HG02588 (cell line): Measurements from ENCODE around the gene CUL7.
"Not testable (repeated sequence)": the region's sequence is repeated elsewhere in the genome, so short reads cannot be mapped to it uniquely, and the experiment has no call there.

Source experiments
- ATAC-seq: cut with Tn5 transposase; IDR thresholded peaks from one replicate; pipeline ENCODE4 v1.9.1; 2021; ENCODE audit warnings: mild to moderate bottlenecking, moderate library complexity; ENCODE audit not compliant: unreplicated experiment

The CUL7 gene

DNA sequence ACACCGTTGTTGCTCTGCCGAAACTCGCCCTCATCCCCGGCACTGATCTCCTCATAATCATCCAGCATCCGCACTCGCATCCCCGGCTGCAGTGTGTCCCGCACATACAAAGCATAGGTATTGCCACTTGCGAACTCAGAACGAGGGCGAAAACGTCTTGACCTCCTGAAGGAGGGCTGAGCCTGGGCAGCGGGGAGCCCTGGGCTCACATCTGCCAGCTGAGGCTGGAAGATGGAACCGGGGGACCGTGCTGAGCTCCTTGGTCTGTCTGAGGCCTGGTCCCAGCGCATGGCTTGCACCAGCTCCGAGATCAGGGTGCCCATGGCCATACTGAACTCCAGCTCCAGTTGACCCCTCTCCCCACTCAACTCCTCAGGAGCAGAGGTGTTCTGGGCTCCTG lies 2.7 kb downstream of the CUL7 start:
- no peak for ATAC-seq

DNA sequence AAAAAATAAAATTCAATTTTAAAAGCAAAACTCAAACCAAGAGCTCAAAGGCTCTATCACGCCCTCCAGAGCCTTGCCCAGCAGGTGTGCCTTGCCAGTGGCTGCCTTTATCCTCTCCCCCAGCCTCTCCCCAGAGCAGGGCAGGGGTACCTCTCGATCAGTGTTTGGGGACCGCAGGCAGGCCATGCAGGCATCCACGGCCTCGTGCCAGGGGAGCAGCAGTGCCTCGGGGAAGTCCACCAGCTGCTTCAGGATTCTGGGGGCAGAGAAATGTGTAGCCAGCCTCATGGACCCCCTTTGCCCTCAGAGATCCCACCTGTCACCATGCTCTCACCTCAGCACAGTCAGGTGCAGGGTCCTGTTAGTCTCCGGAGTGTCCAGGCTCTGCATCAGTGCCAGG lies 5.7 kb downstream of the CUL7 start:
- ATAC-seq = no peak

DNA sequence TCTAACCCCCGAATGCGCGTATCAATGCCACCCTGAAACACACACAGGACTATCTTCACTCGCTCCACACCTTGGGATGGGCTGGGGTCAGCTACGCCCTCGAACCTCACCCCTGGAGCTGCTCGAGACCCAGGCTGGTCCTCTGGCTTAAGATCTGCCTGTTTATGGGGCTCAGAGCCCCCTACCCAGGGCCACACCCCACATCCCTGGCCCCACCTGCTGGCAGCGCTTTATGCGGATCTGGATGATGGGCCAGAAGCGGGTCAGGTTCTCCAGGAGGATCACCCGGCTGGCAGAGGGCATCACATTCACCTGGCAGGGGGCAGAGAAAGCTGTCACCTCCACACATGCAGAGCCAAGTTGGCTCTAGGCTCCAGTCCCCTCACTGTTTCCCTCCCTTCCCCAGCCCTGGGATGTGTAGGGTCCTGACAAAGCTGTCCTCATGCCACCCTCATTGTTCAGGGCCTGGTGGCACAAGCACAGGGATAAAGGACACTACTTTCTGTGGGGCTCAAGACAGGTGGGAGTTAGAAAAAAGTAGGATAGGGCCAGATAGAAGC lies 8.2 kb downstream of the CUL7 start:
- ATAC-seq = no peak

DNA sequence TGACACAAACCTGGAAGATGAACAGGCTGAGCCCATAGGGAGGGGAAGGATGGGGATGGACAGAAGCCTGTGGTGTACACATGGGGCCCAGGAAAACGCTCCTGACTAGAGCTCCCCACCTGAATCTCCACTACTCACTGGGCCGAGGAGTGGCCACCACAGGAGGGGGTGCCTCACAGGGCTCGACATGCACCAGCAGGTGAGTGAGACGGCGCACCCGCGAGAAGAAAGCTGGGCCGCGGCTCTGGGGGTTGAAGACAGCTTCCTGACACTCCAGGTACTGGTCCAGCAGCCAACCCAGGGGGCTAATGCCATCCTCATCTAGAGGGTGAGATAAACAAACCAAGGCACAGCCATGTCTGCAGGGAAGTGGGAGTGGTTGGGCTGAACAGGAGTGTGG lies 10.3 kb downstream of the CUL7 start:
- ATAC-seq = no peak

DNA sequence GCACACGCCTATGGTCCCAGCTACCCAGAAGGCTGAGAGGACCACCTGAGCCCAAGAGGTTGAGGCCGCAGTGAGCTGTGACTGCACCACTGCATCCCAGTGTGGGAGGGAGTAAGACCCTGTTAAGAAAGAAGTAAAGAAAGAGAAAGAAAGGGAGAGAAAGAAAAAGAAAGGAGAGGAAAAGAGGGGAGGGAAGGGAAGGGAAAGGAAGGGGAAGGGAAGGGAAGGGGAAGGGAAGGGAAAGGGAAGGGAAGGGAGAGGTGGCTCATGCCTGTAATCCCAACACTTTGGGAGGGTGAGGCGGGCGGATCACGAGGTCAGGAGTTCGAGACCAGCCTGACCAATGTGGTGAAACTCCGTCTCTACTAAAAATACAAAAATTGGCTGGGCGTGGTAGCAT lies 12.2 kb downstream of the CUL7 start:
- ATAC-seq = not testable (repeated sequence)

DNA sequence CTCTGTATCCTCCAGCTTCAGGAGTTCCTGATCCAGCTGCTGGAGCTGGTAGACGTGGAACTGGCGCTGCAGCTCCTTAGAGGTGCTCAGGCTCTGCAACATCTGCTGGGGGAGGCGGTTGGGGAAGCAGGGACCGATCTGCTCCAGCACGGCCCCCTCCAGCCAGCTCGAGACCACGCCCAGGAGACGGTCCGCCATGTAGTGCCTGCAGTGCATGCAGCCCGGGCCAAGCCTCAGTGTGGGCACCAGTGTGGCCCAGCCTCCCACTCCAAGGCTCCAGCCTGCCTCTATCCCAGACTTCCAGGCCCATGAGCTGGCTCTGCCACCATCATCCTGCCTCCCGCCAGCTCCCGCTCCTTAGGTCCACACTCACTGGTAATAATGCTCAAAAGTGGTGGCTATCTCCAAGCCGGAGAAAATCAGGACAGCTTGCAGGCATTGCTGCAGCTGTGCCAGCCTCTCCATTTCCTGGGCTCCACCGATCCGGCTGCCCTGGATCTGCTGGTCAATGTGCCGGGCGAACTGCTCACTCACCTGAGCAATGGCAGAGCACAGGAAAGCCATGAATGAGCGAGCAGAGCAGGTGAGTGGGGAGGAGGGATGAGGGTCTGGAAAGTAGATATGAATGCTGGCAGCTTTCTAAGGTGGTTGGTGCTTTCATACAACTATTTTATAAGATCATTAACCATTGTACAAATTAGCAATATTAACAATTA lies 13.0 kb downstream of the CUL7 start:
- no peak for ATAC-seq

DNA sequence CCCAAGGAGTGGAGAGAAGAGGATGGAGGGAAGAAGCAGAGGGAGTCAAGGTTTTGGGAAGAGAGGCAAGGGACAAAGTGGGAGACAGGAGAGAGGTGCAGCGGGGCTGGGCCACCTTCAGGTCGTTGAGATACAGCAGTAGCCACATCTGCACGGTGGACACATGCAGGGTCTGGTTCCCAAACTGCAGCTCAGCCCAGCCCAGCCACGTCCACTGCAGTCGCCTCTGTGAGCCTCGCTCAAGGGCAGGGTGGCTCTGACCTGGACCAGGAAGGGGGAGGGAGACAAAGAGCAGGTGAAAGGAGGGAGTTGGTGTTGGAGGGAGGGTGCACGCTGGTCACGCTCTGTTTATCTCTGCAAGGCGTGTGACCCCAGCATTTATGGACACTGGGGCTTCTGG lies 14.9 kb downstream of the CUL7 start:
- ATAC-seq = no peak

DNA sequence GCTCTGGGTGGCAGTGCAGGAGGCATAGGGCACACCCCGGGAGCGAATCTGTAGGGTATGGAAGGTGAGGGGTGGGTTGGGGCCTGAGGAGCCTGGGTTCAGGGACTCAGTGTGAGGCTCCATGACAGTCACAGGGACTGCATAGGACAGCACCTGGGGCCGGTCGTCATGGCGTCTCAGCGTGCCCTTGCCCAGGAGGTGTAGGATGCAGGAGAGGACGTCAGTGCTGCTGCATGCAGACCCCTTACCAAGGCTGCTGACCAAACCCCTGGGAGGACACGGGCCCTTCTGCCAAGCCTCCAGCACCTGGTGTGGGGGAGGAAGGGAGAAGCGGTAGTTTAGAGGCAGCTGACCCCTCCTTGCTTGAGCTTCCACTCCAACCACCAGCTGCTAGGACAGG lies 15.9 kb downstream of the CUL7 start:
- no peak for ATAC-seq

DNA sequence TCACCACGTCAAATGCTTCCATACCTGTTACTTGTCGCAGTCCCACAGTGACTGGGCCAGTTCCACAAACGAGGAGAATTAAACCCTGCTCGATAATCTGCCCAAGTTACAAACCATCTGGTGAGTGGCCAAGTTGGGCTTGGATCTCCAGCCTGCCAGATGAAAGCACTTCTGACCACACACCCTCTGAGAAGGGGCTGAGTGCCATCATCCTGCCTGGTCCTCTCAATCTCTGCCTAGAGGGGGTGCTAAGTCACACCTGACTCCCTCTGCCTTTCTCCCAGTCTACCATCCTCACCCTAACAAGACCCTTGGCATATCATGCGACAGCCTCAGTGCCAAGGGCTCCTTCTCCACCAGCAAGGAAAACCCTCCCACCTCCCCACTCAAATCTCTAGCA lies 16.5 kb downstream of the CUL7 start:
- no peak for ATAC-seq

DNA sequence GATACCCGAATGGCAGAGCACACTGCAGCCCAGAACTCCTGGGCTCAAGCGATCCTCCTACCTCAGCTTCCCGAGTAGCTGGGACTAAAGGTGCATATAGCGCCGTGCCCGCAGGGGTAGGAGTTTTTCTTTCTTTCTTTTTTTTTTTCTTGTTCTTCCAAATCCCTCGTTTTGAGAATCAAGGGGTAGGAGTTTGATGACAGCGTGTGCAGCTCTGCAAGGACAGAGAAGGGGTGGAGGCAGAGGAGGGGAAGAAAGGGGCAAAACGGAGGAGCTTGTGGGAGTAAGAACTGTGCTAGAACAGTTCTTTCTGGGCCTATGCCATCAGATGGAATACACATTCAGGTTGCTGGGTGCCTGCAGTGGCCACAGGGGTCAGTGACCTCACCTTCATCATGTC lies 16.9 kb downstream of the CUL7 start:
- no peak for ATAC-seq

DNA sequence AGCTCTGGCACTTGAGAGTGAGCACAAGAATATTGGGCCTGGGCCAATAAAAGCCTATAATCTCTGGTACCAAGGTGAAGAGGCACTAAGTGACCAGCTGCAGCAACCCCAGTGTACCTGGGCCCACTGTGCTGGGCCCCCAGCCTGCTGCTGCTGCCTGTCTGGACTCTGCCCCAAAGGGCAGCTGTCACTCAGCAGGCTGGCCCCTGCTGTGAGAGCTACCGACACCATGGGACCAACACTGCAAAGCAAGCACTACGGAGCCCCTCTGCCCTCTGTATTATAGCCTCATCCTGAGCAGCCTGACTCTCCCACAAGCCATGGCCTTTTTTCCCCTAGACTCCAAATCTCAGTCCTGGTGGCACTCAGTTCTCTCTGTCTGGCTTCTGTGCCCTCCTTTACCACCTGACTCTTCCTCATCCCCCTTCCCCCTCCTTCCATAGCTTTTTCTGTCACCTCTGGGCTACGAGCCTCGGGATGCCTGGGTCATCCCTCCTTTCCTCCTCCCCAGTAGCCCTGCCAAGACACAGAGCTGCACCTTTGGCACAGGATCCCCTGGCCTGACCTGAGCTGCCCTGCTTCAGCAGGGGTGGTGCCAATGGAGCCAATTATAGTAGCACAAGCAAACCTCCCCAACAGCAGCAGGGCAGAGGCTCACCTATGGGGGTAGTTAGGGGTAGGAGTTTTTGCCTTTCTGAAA lies 18.0 kb downstream of the CUL7 start:
- ATAC-seq = no peak

DNA sequence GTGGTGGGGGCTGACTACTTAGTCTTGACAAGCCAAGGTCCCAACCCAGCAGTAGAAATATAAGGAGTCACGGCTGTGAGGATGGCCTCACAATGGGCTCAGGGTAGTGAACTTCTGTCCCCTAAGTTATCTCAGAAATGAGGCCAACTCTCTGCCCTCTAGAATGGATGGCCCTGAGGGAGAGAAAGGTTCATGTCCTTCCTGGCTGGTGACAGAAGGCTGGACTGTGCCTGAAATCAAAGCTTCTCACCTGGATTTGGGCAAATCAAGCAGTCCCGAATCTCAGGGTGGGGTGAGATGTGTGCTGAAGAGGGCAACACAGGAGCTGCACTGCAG lies 19.5 kb downstream of the CUL7 start:
- no peak for ATAC-seq

DNA sequence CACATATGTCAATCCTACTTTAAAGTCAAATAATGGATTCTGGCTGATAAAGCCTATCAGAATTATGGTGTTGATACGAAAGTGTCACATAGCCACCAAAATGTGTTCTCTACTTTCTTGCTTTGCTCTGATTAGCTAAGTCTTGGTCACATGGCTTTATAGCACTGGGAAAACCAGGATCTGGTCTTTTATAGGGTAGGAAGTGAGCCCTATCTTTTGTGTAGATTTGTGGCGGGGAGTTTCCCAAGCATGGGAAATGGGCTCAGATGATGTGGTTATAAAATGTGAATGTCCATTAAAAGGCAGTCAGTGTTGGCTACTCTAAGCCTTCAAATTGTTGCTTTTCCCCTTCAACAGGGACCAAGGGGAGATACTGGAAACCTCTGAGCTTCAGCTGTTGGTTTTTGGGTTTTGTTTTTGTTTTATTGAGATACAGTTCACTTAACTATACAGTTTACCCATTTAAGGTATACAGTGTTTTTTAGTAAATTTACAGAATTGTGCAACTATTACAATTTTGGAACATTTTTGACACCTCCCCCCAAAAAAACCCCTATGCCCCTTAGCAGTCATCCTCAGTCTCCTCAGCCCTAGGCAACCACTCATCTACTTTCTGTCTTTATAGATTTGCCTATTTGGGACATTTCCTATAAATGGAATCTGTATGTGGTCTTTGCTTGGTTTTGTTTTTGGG lies 20.0 kb downstream of the CUL7 start:
- no peak for ATAC-seq

DNA sequence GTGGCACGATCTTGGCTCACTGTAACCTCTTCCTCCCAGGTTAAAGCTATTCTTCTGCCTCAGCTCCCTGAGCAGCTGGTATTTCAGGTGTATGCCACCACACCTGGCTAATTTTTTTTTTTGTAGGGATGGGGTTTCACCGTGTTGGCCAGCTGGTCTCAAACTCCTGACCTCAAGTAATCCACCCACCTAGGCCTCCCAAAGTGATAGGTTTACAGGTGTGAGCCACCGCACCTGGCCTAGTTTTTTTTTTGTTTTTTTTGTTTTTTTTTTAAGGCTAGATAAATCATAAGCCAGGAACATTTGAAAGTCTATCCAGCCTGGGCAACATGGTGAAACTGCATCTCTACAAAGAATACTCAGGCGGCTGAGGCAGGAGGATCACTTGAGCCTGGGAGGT lies 21.3 kb downstream of the CUL7 start:
- no peak for ATAC-seq

DNA sequence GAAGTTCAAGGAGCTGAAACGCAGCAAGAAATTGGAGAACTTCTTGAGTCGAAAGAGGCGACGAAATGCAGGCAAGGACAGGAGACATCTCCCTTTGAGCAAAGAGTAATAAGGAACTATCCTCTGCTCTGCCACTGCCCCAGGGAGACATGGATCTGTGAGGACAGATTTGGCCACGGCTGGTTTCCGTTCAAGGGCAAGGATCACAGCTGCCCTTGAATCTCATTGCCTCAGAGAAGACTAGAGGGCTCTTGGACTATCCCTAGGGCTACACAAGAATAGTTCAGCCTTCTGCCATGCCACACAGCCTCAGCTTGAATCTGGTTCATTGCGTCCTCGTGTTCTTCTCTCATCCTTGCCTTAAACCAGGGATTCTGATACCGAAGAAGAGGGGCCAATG lies 24.5 kb downstream of the CUL7 start:
- no peak for ATAC-seq

DNA sequence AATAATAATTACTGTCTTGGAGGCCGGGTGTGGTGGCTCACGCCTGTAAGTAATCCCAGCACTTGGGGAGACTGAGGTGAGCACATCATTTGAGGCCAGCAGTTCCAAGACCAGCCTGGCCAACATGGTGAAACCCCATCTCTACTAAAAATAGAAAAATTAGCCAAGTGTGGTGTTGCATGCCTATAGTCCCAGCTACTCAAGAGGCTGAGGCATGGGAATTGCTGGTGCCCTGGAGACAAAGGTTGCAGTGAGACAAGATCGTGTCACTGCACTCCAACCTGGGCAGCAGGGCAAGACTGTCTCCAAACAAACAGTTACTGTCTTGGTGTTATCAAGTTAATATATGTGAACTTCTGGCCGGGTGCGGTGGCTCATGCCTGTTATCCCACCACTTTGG lies 27.3 kb downstream of the CUL7 start:
- ATAC-seq = no peak

DNA sequence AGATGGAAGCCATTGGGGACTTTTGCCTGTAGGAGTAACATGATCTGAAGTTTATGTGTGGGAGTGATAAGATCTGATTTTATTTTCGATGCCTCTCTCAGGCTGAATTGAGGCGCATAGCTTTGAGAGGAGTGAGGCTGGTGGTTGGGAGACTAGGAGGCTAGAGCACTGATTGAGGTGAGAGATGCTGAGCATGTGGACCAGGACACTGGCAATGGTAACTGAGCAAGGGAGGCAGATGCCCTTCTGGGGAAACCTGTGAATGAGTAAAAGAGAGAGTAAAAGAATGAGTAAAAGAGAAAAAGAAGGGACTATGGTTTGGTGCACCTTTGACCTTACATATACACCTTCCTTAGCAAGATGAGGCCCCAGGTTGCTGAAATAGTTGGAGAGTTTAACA lies 29.2 kb downstream of the CUL7 start:
- no peak for ATAC-seq

DNA sequence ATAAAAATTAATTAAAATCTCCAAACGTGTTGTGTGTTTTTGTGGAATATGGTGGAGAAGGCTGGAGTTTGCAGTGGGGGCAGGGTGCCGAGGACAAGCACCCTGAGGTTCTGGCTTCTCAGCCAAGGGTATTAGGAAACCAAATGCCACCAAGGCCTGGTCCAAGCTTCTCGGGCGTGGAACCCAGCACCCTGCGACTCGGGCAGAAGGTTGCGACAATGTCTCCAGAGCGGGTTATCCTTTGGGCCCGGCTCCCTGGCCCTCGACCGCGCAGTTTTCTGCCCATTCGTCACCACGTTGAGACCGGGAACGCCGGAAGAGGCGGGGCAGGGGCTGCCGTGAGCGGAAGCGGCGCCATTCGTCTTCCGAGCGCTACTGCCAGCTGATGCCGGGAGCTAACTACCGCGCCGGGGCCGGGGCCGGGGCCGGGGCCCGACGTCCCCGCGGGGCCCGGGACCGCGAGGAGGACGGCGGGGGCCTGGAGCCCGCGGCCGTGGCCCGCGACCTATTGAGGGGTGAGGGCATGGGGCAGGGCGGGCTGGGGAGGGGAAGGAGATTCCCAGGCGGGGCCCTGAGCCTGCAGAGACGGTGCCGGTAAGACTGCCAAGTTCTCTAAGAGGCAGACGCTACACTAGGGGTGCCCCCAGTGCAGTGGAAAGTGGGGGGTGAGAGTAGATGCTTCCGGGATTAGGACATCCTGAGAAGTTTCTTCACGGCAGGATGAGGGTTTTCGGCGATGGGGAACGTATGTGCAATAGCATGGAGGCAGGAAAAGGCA lies 32.2 kb downstream of the CUL7 start, which contains the start of gene RRP36:
Gene RRP36, plus strand, starts transcription at position 354 of the 778 bp plus-strand sequence. Its CDS starts 32 bp downstream, at position 386.
- ATAC-seq = peak; percentile 67

DNA sequence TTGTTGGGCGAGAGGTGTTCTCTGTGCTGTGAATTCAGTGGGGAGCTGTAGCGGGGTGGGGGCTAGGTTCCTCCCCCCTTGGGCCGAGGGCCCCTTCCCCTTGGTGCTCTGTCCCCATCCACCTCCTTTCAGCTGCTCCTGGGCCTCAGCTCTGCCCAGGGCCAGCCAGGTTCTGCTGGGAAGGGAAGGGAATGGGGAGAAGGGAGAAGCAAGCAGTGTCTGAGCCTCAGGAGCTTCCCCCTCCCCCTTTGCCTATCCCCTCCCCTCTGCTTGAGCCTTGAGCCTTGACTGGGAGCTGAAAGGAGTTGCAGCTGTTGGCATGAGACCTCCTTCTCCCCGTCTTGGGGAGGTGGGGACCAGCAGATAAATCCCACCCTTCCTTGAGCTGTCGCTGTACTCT lies 32.8 kb downstream of the CUL7 start:
- no peak for ATAC-seq

DNA sequence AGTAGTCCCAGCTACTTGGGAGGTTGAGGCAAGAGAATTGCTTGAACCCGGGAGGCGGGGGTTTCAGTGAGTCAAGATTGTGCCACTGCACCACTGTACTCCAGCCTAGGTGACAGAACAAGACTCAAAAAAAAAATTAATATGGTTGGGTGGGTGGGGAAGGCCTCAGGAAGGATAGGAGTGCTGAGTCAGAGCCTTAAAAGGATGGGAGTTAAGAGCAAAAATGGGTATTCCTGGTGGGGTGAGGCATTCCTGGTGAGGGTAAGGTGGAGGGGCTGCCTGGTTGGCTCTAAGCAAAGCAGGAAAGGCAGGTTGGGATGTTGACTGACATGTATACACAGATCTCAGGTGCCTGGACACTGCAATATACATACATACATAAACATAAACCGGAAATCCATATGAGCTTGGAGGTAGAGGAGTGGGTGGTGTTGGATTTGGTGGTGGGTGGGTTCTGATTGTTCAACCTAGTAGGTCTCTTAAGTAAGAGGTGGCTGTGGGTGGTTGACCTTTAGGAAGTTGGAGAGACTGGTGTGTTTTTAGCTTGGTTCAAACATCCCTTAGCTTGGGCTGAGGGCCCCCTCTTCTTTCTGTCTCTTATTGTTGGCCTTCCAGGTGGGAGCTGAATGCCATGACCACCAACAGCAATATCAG lies 33.5 kb downstream of the CUL7 start:
- no peak for ATAC-seq

DNA sequence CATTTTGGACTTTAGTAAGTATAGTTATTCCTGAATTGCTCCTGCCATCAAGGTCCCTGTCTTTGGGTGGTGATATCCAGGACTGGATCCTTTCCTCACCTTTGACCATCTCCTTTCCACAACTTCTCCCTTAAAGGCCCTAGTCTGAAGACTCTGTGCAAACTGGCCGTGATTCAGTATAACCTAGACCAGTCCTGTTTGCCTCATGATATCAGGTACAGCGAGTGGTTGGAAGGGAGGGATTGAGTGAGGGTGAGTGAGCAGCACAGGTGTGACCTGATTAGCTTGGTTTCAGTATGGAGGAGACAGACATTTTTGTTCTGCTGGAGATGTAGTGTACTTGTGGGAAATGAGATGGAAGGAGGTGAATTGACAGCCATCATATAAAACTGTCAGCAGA lies 34.5 kb downstream of the CUL7 start:
- no peak for ATAC-seq
